Gastrocnemius medialis (tissue), 4 donors: ENCODE measurements around the gene RNF182. TPM values are rescaled to one million over a fixed set of nuclear protein-coding genes. Genes with fewer than 3 reads are reported as not detected.

ENCODE experiments used
- ATAC-seq, 2 donors: fragments of 150-250 bp; one replicate each; pipeline ENCODE4 v1.9.1; 2016
- DNase-seq, 2 donors: peaks; one replicate each; pipeline ENCODE4 v3.0.0-alpha.2; 2019
- H3K27ac ChIP-seq, 4 donors: fragments of 200-600 bp; sonication (generic); 1 replicate in 1 of 4; 2 replicates in 3 of 4; pipeline ENCODE4 v1.5.1; 2016 to 2018; ENCODE audit warnings: mild to moderate bottlenecking in 2 of 4, moderate library complexity in 1 of 4
- H3K27me3 ChIP-seq, 3 donors: fragments of 200-600 bp; sonication (generic) in 2 of 3; 1 replicate in 1 of 3; 2 replicates in 2 of 3; pipeline versions ENCODE4 v1.5.1 to v1.6.0; 2016 to 2019; ENCODE audit warnings: mild to moderate bottlenecking in 1 of 3, moderate library complexity in 1 of 3
- H3K36me3 ChIP-seq, 2 donors: fragments of 200-600 bp; sonication (generic) in 1 of 2; one replicate each; pipeline ENCODE4 v1.5.1; 2017 to 2018
- H3K4me1 ChIP-seq, 2 donors: fragments of 200-600 bp; sonication (generic) in 1 of 2; one replicate each; pipeline ENCODE4 v1.5.1; 2016 to 2017; ENCODE audit warnings: mild to moderate bottlenecking in 2 of 2
- H3K4me3 ChIP-seq, 4 donors: fragments of 200-600 bp; sonication (generic) in 3 of 4; 1 replicate in 1 of 4; 2 replicates in 3 of 4; pipeline ENCODE4 v1.5.1; 2016 to 2019; ENCODE audit warnings: mild to moderate bottlenecking in 2 of 4
- H3K9me3 ChIP-seq, 3 donors: fragments of 200-600 bp; sonication (generic) in 2 of 3; 1 replicate in 1 of 3; 2 replicates in 2 of 3; pipeline ENCODE4 v1.5.1; 2016 to 2019
- POLR2A ChIP-seq, 2 donors: fragments of 450-650 bp; IDR thresholded peaks; one replicate each; pipeline ENCODE4 v1.6.1; 2017; ENCODE audit warnings: antibody characterized with exemption in 2 of 2, mild to moderate bottlenecking in 2 of 2, moderate library complexity in 2 of 2
- in situ Hi-C, 4 donors: fragments of 200-750 bp; cut with MboI; loops; one replicate each; pipeline versions ENCODE4 v1.15.0 to v1.8.0; 2017; ENCODE audit warnings: low sequenced_read_pairs in 4 of 4
- intact Hi-C: fragments of 100-400 bp; cut with DNase I; formaldehyde crosslinking; loops from one replicate; pipeline ENCODE4 v1.15.1; 2023; ENCODE audit warnings: low total_unique reads
- total RNA-seq, 4 donors: library from RNA; depleted of rRNA; stranded (reverse); fragments of >200 nt; gene quantifications; one replicate each; pipeline versions ENCODE4 v1.1.0 to v1.2.3, GENCODE V29; 2016
- TF ChIP-seq, protein P1 (sequence below), 5 experiments: fragments of 450-650 bp in 3 of 5; fragments of 200-600 bp in 2 of 5; sonication (generic) in 2 of 5; IDR thresholded peaks in 4 of 5; conservative IDR thresholded peaks in 1 of 5; 1 replicate in 4 of 5; 2 replicates in 1 of 5; pipeline ENCODE4 v1.5.1; 2016 to 2019; ENCODE audit warnings: antibody characterized with exemption in 5 of 5, mild to moderate bottlenecking in 3 of 5, moderate library complexity in 3 of 5

Gene RNF182
- total RNA-seq, 4 donors from 2014 or later: 0.10 TPM; not detected in 3

DNA sequence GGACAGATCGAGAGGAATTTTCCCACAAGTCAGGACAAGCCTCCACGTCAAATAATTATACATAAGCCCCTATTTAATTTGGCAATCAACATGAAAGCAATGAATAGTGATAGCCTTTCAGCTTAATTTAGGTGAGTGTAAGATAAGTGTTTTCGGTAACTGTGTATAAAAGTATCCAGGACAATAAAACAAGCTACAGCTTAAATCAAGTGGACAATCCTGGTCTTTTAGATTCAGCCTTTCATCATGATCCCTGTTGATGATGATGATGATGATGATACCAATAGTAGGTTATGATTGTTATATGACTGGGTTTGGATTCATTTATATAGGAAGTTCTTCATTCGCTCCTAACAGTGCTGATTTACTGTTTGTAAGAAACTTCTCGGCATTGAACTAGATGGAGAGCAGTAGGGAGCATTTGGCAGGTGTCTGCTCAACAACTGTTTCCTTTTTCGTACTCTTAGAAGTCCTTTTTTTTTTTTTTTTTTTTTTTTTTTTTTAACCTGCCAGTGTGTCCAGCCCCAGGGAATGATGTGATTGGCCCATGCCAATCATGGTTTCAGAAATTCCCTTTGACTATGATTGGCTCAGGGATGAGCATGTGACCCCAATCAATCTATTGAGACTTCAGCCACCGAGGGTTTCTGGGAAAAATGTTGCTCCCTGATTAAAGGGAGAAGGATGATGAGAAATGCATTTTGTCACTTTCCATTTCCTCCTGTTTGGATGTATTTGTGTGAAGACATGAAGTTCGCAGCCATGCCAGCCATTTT lies 11.3 kb upstream of the RNF182 start:
- no peaks in the 10 kb centered on the region for H3K27me3 ChIP-seq
- intact Hi-C loops (no loop called here), in situ Hi-C loops (loop anchor here in 1 of 4 donors (10.0 kb wide), 1 partner anchor 151 kb away; no protein-coding TSS in a partner anchor)
- no peaks in the 10 kb centered on the region for H3K36me3 ChIP-seq
- TF ChIP-seq, protein P1, sequence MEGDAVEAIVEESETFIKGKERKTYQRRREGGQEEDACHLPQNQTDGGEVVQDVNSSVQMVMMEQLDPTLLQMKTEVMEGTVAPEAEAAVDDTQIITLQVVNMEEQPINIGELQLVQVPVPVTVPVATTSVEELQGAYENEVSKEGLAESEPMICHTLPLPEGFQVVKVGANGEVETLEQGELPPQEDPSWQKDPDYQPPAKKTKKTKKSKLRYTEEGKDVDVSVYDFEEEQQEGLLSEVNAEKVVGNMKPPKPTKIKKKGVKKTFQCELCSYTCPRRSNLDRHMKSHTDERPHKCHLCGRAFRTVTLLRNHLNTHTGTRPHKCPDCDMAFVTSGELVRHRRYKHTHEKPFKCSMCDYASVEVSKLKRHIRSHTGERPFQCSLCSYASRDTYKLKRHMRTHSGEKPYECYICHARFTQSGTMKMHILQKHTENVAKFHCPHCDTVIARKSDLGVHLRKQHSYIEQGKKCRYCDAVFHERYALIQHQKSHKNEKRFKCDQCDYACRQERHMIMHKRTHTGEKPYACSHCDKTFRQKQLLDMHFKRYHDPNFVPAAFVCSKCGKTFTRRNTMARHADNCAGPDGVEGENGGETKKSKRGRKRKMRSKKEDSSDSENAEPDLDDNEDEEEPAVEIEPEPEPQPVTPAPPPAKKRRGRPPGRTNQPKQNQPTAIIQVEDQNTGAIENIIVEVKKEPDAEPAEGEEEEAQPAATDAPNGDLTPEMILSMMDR (IDR thresholded peaks at IDR 0.05 in 4 of 5, conservative IDR thresholded peaks at IDR 0.05 in 1 of 5): no peak
- no peak for TF ChIP-seq POLR2A (IDR thresholded peaks at IDR 0.05)
- H3K4me3 ChIP-seq: no peak overlapping the region
- H3K9me3 ChIP-seq: no peaks in the 10 kb centered on the region
- H3K4me1 ChIP-seq: peaks cover 4% of the 10 kb centered on the region in 2 donors
- ATAC-seq (no peak), DNase-seq (no peak)
- H3K27ac ChIP-seq: no peak overlapping the region

DNA sequence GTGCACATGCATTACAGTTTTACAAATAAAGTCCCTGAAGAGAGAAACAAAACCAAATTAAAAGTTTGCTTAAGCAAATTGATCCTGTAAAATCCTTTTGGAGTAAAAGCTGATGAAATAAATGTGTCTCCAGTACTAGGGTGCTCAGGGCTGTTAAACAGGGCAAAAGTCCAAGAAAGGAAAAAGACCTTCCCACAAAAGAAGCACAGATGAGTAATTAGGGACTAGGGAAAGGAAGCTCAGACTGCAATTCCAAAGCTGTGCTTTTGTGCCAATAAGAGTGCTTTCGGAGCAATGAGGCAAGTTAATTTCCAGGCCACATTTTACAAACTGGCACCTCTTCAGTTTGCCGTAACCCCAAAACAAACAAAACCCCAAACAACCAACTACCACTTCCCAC lies 10.4 kb upstream of the RNF182 start:
- H3K27ac ChIP-seq: no peak overlapping the region
- DNase-seq: no peak
- peaks cover 4% of the 10 kb centered on the region in 2 donors for H3K4me1 ChIP-seq
- in situ Hi-C loops: loop anchor here in 1 of 4 donors (10.0 kb wide), 1 partner anchor 150 kb away; no protein-coding TSS in a partner anchor
- H3K4me3 ChIP-seq: no peak overlapping the region
- no peaks in the 10 kb centered on the region for H3K36me3 ChIP-seq
- no peaks in the 10 kb centered on the region for H3K27me3 ChIP-seq
- no peaks in the 10 kb centered on the region for H3K9me3 ChIP-seq
- intact Hi-C loops: no loop called here
- ATAC-seq: no peak
- no peak for TF ChIP-seq POLR2A (IDR thresholded peaks at IDR 0.05)
- TF ChIP-seq, protein P1 (IDR thresholded peaks at IDR 0.05 in 4 of 5, conservative IDR thresholded peaks at IDR 0.05 in 1 of 5): no peak

DNA sequence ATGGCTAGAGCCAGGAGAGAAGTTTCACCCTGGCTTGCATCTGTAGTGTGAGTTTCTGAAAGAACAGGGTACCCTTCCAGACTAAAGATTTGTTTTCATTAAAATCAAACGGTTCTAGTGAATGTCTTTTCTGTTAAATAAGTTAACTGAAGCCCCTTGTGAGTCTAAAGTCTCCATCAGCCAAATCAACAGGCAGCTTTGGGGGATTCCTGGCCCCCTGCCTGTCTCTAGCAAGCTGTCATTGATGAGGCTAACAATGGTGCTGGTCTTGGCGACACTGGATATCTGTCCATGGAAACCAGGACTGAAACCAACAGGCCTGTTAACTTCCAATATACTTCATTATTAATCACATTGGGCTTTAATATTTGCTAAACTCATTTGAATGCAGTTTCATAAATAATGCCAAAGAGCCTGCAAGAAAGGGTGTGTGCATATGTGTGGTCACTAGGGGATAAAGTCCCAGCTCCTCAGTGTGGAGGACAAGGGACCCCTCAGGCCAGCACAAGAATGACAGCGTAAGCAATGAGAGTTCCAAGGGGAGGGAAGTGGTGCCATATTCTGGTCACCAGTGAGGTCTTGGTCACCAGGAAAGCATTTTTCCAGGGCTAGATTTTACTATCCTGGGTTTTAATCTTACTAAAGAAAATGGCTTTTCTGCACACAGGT lies 9.1 kb upstream of the RNF182 start:
- Histone ChIP-seq H3K27ac (no peak overlapping the region), H3K9me3 (no peaks in the 10 kb centered on the region), H3K4me3 (no peak overlapping the region), H3K36me3 (no peaks in the 10 kb centered on the region), H3K27me3 (no peaks in the 10 kb centered on the region), H3K4me1 (peaks cover 4% of the 10 kb centered on the region in 2 donors)
- in situ Hi-C loops (loop anchor here in 1 of 4 donors (10.0 kb wide), 1 partner anchor 149 kb away; no protein-coding TSS in a partner anchor), intact Hi-C loops (no loop called here)
- TF ChIP-seq, protein P1 (IDR thresholded peaks at IDR 0.05 in 4 of 5, conservative IDR thresholded peaks at IDR 0.05 in 1 of 5): no peak
- TF ChIP-seq POLR2A (IDR thresholded peaks at IDR 0.05): no peak
- DNase-seq: no peak
- ATAC-seq: no peak

DNA sequence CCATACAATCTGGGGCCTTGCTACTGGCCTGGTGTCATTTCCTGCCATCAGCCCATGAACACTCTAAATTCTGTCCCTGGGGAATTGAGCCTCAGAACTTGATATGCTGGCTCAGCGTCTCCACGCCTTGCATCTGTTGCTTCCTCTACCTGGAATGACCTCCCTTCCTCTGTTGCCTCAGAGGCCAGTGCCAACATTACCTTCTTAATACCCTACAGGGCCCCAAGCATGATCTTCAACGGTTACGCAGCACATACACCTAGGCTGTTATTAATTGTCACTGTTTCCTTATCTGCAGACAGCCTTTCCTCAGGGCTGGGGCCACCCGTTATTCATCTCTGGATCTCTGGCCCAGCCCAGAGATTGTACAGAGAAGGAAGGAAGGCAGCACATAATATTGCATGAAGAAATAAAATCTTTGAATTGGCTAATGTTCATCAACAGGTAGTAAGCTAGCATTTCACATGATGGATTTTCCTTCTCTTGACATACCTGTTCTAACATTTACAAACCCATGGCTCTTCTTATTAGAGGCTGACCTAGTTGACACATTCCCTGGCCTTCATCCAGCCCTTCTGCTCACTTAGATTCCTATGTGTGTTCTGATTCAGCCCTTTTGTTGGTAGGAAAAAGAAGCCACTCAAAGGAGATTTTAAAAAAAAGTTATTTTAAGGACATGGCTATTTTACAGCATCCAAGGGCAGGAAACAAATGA lies 8.4 kb upstream of the RNF182 start:
- TF ChIP-seq, protein P1 (IDR thresholded peaks at IDR 0.05 in 4 of 5, conservative IDR thresholded peaks at IDR 0.05 in 1 of 5): no peak

More for the DNA sequence above, 8.4 kb upstream of the RNF182 start:
- Histone ChIP-seq H3K9me3 (no peaks in the 10 kb centered on the region), H3K36me3 (no peaks in the 10 kb centered on the region), H3K4me3 (no peak overlapping the region), H3K27me3 (no peaks in the 10 kb centered on the region), H3K4me1 (peaks cover 4% of the 10 kb centered on the region in 2 donors), H3K27ac (no peak overlapping the region)
- DNase-seq: no peak
- in situ Hi-C loops: loop anchor here in 1 of 4 donors (10.0 kb wide), 1 partner anchor 148 kb away; no protein-coding TSS in a partner anchor
- intact Hi-C loops: no loop called here
- ATAC-seq: no peak
